Measurements from ENCODE around the gene TFAP2C. TPM values are rescaled to one million over a fixed set of nuclear protein-coding genes. Genes with fewer than 3 reads are reported as not detected.
"Not testable (repeated sequence)": the region's sequence is repeated elsewhere in the genome, so short reads cannot be mapped to it uniquely, and the experiment has no call there.

The TFAP2C gene
- total and polyA plus RNA-seq, 2 experiments from 2014 or later, result 0.21 TPM; not detected in 1

GRCh38 chr20:56656632-56657031 lies 27.5 kb downstream of the TFAP2C start:
- Histone ChIP-seq H3K27ac (no peak overlapping the region), H3K36me3 (no peaks in the 10 kb centered on the region), H3K4me3 (no peak overlapping the region), H3K9me3 (ENCODE audit: low read depth) (no peaks in the 10 kb centered on the region), H3K4me1 (ENCODE audit: low read depth) (no peaks in the 10 kb centered on the region), H3K27me3 (no peaks in the 10 kb centered on the region)
- DNase-seq (ENCODE audit: low read depth in 1 of 2, low spot score in 1 of 2), result no peak
- TF ChIP-seq, protein P1, sequence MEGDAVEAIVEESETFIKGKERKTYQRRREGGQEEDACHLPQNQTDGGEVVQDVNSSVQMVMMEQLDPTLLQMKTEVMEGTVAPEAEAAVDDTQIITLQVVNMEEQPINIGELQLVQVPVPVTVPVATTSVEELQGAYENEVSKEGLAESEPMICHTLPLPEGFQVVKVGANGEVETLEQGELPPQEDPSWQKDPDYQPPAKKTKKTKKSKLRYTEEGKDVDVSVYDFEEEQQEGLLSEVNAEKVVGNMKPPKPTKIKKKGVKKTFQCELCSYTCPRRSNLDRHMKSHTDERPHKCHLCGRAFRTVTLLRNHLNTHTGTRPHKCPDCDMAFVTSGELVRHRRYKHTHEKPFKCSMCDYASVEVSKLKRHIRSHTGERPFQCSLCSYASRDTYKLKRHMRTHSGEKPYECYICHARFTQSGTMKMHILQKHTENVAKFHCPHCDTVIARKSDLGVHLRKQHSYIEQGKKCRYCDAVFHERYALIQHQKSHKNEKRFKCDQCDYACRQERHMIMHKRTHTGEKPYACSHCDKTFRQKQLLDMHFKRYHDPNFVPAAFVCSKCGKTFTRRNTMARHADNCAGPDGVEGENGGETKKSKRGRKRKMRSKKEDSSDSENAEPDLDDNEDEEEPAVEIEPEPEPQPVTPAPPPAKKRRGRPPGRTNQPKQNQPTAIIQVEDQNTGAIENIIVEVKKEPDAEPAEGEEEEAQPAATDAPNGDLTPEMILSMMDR (IDR thresholded peaks at IDR 0.05; ENCODE audit: low read depth, low read length), result no peak

- Histone ChIP-seq H3K9me3 (ENCODE audit: low read depth) (no peaks in the 10 kb centered on the region), H3K4me1 (ENCODE audit: low read depth) (no peaks in the 10 kb centered on the region), H3K27ac (no peak overlapping the region), H3K36me3 (no peaks in the 10 kb centered on the region), H3K27me3 (no peaks in the 10 kb centered on the region), H3K4me3 (no peak overlapping the region)
- no peak for DNase-seq (ENCODE audit: low read depth in 1 of 2, low spot score in 1 of 2)
- TF ChIP-seq, protein P1 (IDR thresholded peaks at IDR 0.05; ENCODE audit: low read depth, low read length), result no peak
Observed at GRCh38 chr20:56657879-56658278, 28.8 kb downstream of the TFAP2C start.

DNA sequence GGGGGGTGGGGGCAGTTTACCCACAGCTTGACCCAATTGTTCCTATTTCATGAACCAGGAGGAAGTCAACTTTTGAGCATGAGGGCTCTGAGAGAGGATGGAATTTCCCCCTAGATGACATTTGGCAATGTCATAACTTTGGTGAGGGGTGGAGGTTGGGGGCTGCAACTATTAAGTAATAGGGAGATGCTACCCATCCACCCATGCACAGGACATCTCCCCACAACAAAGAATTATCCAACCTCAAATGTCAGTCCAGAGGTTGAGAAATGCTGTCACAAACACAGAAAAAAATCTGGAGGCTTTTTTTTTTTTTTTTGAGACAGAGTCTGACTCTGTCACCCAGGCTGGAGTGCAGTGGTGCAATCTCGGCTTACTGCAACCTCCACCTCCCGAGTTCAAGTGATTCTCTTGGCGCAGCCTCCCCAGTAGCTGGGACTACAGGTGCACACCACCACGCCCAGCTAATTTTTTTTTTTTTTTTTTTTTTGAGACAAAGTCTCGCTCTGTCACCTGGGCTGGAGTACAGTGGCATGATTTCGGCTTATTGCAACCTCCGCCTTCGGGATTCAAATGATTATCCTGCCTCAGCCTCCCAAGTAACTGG lies 29.3 kb downstream of the TFAP2C start:
- H3K4me1 ChIP-seq (ENCODE audit: low read depth), result not testable (repeated sequence)

DNA sequence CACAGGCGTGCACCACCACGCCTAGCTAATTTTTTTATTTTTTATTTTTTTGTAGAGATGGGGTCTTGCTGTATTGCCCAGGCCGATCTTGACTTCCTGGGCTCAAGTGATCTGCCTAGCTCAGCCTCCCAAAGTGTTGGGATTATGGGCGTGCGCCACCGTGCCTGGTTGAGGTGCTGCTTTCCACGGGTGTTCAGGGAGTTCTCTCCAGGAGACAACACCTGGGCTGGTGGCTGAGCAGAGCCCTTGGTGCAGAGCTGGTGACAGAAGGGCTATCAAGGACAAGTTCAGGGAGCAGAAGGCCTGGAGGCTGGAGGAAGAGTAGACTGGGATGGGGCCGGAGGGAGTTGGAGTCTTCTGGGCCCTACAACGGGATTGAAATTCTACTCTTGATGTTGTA lies 34.6 kb downstream of the TFAP2C start:
- Histone ChIP-seq H3K27ac (no peak overlapping the region), H3K36me3 (no peaks in the 10 kb centered on the region), H3K4me1 (ENCODE audit: low read depth) (no peaks in the 10 kb centered on the region), H3K9me3 (ENCODE audit: low read depth) (no peaks in the 10 kb centered on the region), H3K27me3 (no peaks in the 10 kb centered on the region), H3K4me3 (no peak overlapping the region)
- TF ChIP-seq, protein P1 (IDR thresholded peaks at IDR 0.05; ENCODE audit: low read depth, low read length), result no peak
- no peak for DNase-seq (ENCODE audit: low read depth in 1 of 2, low spot score in 1 of 2)

More for the DNA sequence above, 29.3 kb downstream of the TFAP2C start:
- H3K4me3 ChIP-seq; H3K27me3 ChIP-seq; H3K36me3 ChIP-seq; H3K9me3 ChIP-seq (ENCODE audit: low read depth); DNase-seq (ENCODE audit: low read depth in 1 of 2, low spot score in 1 of 2); H3K27ac ChIP-seq: not testable (repeated sequence)

DNA sequence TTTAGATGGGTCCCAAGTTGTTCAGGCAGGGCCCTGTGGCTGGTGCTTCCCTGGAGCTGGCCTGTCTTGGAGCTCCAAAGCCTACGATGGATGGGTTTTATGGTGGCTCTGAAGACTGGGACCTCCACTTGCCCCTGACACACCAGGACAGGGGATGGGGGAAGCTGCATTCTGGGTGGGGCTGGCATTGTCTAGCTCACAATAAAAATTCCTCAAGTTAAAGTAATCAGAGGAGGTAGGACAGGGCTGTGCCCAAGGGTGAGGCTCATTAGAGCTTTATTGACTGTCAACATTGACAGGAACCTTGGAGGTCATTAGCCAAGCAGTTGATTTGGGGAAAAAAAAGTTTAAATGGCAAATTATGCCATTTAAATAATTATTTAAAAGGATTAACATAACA lies 35.7 kb downstream of the TFAP2C start:
- Histone ChIP-seq H3K4me1 (ENCODE audit: low read depth) (no peaks in the 10 kb centered on the region), H3K4me3 (no peak overlapping the region), H3K27me3 (no peaks in the 10 kb centered on the region), H3K9me3 (ENCODE audit: low read depth) (no peaks in the 10 kb centered on the region), H3K36me3 (no peaks in the 10 kb centered on the region), H3K27ac (no peak overlapping the region)
- TF ChIP-seq, protein P1 (IDR thresholded peaks at IDR 0.05; ENCODE audit: low read depth, low read length), result no peak
- no peak for DNase-seq (ENCODE audit: low read depth in 1 of 2, low spot score in 1 of 2)

DNA sequence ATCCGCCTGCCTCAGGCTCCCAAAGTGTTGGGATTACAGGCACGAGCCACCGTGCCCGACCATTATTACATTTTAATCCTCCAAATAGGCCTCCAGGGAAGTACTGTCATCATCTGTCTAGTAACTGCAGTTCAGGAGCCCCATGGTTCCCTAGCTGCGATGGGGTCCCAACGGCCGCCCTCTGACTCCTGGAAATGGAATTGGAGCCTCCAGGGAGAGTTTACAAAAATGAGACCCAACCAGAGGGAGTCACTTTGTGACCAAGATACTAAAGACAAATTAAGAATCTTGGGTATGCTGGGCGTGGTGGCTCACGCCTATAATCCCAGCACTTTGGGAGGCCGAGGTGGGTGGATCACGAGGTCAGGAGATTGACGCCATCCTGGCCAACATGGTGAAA lies 36.7 kb downstream of the TFAP2C start:
- Histone ChIP-seq H3K4me1 (ENCODE audit: low read depth) (no peaks in the 10 kb centered on the region), H3K36me3 (no peaks in the 10 kb centered on the region), H3K27me3 (no peaks in the 10 kb centered on the region), H3K27ac (no peak overlapping the region), H3K9me3 (ENCODE audit: low read depth) (no peaks in the 10 kb centered on the region), H3K4me3 (no peak overlapping the region)
- DNase-seq (ENCODE audit: low read depth in 1 of 2, low spot score in 1 of 2), result no peak
- TF ChIP-seq, protein P1 (IDR thresholded peaks at IDR 0.05; ENCODE audit: low read depth, low read length), result no peak

All from cardiac muscle cell (in vitro differentiated cells and primary cell).